HepG2 (cell line): Measurements from ENCODE around the gene PIKFYVE. TPM values are rescaled to one million over a fixed set of nuclear protein-coding genes. Genes with fewer than 3 reads are reported as not detected.

Experiments used
- CEBPB ChIP-seq: IDR thresholded peaks from 2 replicates; pipeline ENCODE4 v1.6.1; 2011; ENCODE audit warnings: low read depth, low read length, improper control_type of control experiment, borderline replicate concordance
- DNMT1 ChIP-seq: sonication (generic); formaldehyde crosslinking; IDR thresholded peaks from 2 replicates; pipeline ENCODE4 v1.5.1; 2020; ENCODE audit warnings: mild to moderate bottlenecking, missing genetic modification reagents
- MAFF ChIP-seq: IDR thresholded peaks from 2 replicates; pipeline ENCODE4 v1.6.1; 2011; ENCODE audit warnings: low read depth, low read length, improper control_type of control experiment
- SNAI1 ChIP-seq: sonication (generic); formaldehyde crosslinking; IDR thresholded peaks from 2 replicates; pipeline ENCODE4 v1.5.0; 2020; ENCODE audit warnings: mild to moderate bottlenecking, missing genetic modification reagents, borderline replicate concordance
- ZBTB1 ChIP-seq: sonication (generic); formaldehyde crosslinking; IDR thresholded peaks from 2 replicates; pipeline ENCODE4 v1.4.0; 2020; ENCODE audit warnings: missing genetic modification reagents, borderline replicate concordance
- ZBTB20 ChIP-seq: sonication (generic); formaldehyde crosslinking; IDR thresholded peaks from 2 replicates; pipeline ENCODE4 v1.8.1; 2023; ENCODE audit warnings: missing genetic modification reagents, low read depth, mild to moderate bottlenecking, borderline replicate concordance
- ZNF230 ChIP-seq: sonication (generic); formaldehyde crosslinking; IDR thresholded peaks from 2 replicates; pipeline ENCODE4 v1.4.0; 2020; ENCODE audit warnings: mild to moderate bottlenecking, missing genetic modification reagents
- ZNF251 ChIP-seq: sonication (generic); formaldehyde crosslinking; IDR thresholded peaks from 2 replicates; pipeline ENCODE4 v1.9.0; 2021; ENCODE audit warnings: mild to moderate bottlenecking, missing genetic modification reagents
- ZNF264 ChIP-seq: sonication (generic); formaldehyde crosslinking; IDR thresholded peaks from 2 replicates; pipeline ENCODE4 v1.4.0; 2020; ENCODE audit warnings: missing genetic modification reagents
- ZNF337 ChIP-seq: sonication (generic); formaldehyde crosslinking; IDR thresholded peaks from 2 replicates; pipeline ENCODE4 v1.5.1; 2020; ENCODE audit warnings: missing genetic modification reagents, low read depth, mild to moderate bottlenecking, borderline replicate concordance
- ZNF432 ChIP-seq: sonication (generic); formaldehyde crosslinking; IDR thresholded peaks from 2 replicates; pipeline ENCODE4 v1.5.0; 2020; ENCODE audit warnings: missing genetic modification reagents, mild to moderate bottlenecking, borderline replicate concordance
- ZNF460 ChIP-seq: sonication (generic); formaldehyde crosslinking; IDR thresholded peaks from 2 replicates; pipeline ENCODE4 v1.5.1; 2020; ENCODE audit warnings: missing genetic modification reagents, mild to moderate bottlenecking, borderline replicate concordance
- ZNF501 ChIP-seq: sonication (generic); formaldehyde crosslinking; IDR thresholded peaks from 2 replicates; pipeline ENCODE4 v1.5.1; 2020; ENCODE audit warnings: mild to moderate bottlenecking, moderate library complexity, missing genetic modification reagents
- ZNF607 ChIP-seq: sonication (generic); formaldehyde crosslinking; IDR thresholded peaks from 2 replicates; pipeline ENCODE4 v1.5.1; 2020; ENCODE audit warnings: missing genetic modification reagents, mild to moderate bottlenecking, borderline replicate concordance
- ZNF616 ChIP-seq: sonication (generic); formaldehyde crosslinking; IDR thresholded peaks from 2 replicates; pipeline ENCODE4 v1.5.0; 2020; ENCODE audit warnings: low read depth, mild to moderate bottlenecking, missing genetic modification reagents
- ZNF660 ChIP-seq: sonication (generic); formaldehyde crosslinking; IDR thresholded peaks from 2 replicates; pipeline ENCODE4 v1.5.1; 2020; ENCODE audit warnings: mild to moderate bottlenecking, low read depth, missing genetic modification reagents, borderline replicate concordance
- ZNF678 ChIP-seq: sonication (generic); formaldehyde crosslinking; IDR thresholded peaks from 2 replicates; pipeline ENCODE4 v1.4.0; 2020; ENCODE audit warnings: mild to moderate bottlenecking, missing genetic modification reagents
- ZNF747 ChIP-seq: sonication (generic); formaldehyde crosslinking; IDR thresholded peaks from 2 replicates; pipeline ENCODE4 v1.8.1; 2023; ENCODE audit warnings: missing genetic modification reagents, mild to moderate bottlenecking, borderline replicate concordance
- polyA plus RNA-seq, 8 experiments: library from polyadenylated mRNA; depleted of rRNA in 3 of 8; stranded (reverse) in 7 of 8; unstranded in 1 of 8; fragments of >200 nt; fragmentation: Illumina TruSeq in 4 of 8; extraction: Trizol in 4 of 8; gene quantifications; 2 replicates each; pipeline versions ENCODE4 v1.2.1 to v1.2.3, GENCODE V29; 2011 to 2016; ENCODE audit warnings: low read depth in 4 of 8, missing spikeins in 1 of 8, mixed read lengths in 1 of 8; ENCODE audit not compliant: insufficient read depth in 1 of 8
- total RNA-seq, 5 experiments: library from RNA; depleted of rRNA; stranded (reverse); fragments of >200 nt; fragmentation: Illumina TruSeq; extraction: Trizol; gene quantifications; 2 replicates each; pipeline ENCODE4 v1.2.3, GENCODE V29; 2016; ENCODE audit warnings: low read depth in 1 of 5
- TF ChIP-seq, protein P1 (sequence below): sonication (generic); formaldehyde crosslinking; IDR thresholded peaks from 2 replicates; pipeline ENCODE4 v1.4.0; 2020; ENCODE audit warnings: missing genetic modification reagents, borderline replicate concordance
- TF ChIP-seq, protein P2 (sequence below): sonication (generic); formaldehyde crosslinking; IDR thresholded peaks from 2 replicates; pipeline ENCODE4 v1.8.1; 2023; ENCODE audit warnings: mild to moderate bottlenecking, missing genetic modification reagents, borderline replicate concordance
- TF ChIP-seq, protein P3 (sequence below): sonication (generic); formaldehyde crosslinking; IDR thresholded peaks from 2 replicates; pipeline ENCODE4 v1.8.0; 2022; ENCODE audit warnings: missing genetic modification reagents, low read depth, mild to moderate bottlenecking, borderline replicate concordance
- TF ChIP-seq, protein P4 (sequence below): sonication (generic); formaldehyde crosslinking; conservative IDR thresholded peaks from 2 replicates; pipeline ENCODE4 v1.4.0; 2020; ENCODE audit warnings: mild to moderate bottlenecking, missing genetic modification reagents, moderate library complexity

PIKFYVE gene
- total and polyA plus RNA-seq, 2 of the 13 experiments (the other 11 are each of a cell fraction or from before 2014, with no cell fraction given): 20.2 to 21.7 TPM

DNA sequence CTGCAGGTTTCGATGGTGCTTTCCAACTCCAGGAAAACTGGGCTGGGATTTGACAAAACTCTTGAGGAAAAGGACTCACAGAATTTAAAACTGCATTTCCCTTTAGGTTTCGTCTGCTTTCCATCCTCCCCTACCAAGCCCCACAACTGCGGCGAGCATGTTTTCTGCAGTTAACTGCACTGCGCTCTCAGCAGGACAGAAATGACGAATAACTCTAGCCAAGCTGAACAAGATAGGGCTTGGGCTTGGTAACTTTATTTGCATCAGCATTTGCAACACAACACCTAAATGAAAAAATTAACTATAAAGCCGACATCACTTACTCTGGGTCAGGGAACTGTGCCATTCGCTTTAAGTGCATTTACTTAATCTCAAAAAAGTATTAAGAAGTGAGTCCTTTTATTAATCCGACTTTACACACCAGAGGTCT is 669 bp upstream of the PIKFYVE start (continued):
- TF ChIP-seq, protein P1, sequence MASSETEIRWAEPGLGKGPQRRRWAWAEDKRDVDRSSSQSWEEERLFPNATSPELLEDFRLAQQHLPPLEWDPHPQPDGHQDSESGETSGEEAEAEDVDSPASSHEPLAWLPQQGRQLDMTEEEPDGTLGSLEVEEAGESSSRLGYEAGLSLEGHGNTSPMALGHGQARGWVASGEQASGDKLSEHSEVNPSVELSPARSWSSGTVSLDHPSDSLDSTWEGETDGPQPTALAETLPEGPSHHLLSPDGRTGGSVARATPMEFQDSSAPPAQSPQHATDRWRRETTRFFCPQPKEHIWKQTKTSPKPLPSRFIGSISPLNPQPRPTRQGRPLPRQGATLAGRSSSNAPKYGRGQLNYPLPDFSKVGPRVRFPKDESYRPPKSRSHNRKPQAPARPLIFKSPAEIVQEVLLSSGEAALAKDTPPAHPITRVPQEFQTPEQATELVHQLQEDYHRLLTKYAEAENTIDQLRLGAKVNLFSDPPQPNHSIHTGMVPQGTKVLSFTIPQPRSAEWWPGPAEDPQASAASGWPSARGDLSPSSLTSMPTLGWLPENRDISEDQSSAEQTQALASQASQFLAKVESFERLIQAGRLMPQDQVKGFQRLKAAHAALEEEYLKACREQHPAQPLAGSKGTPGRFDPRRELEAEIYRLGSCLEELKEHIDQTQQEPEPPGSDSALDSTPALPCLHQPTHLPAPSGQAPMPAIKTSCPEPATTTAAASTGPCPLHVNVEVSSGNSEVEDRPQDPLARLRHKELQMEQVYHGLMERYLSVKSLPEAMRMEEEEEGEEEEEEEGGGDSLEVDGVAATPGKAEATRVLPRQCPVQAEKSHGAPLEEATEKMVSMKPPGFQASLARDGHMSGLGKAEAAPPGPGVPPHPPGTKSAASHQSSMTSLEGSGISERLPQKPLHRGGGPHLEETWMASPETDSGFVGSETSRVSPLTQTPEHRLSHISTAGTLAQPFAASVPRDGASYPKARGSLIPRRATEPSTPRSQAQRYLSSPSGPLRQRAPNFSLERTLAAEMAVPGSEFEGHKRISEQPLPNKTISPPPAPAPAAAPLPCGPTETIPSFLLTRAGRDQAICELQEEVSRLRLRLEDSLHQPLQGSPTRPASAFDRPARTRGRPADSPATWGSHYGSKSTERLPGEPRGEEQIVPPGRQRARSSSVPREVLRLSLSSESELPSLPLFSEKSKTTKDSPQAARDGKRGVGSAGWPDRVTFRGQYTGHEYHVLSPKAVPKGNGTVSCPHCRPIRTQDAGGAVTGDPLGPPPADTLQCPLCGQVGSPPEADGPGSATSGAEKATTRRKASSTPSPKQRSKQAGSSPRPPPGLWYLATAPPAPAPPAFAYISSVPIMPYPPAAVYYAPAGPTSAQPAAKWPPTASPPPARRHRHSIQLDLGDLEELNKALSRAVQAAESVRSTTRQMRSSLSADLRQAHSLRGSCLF: no peak
- no peak for TF ChIP-seq ZNF616 (CRISPR knock-in tag)
- TF ChIP-seq ZNF747 (CRISPR knock-in tag): no peak
- no peak for TF ChIP-seq ZNF337 (CRISPR knock-in tag)
- no peak for TF ChIP-seq ZNF264 (CRISPR knock-in tag)
- no peak for TF ChIP-seq ZNF607 (CRISPR knock-in tag)
- no peak for TF ChIP-seq ZNF251 (CRISPR knock-in tag)
- no peak for TF ChIP-seq ZBTB20 (CRISPR knock-in tag)
- no peak for TF ChIP-seq CEBPB
- TF ChIP-seq, protein P2, sequence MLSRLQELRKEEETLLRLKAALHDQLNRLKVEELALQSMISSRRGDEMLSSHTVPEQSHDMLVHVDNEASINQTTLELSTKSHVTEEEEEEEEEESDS: no peak
- 0 out of 2 replicates have a peak, but pooled peaks have one; percentile 48 for TF ChIP-seq SNAI1 (CRISPR knock-in tag)
- no peak for TF ChIP-seq MAFF
- peak; percentile 4; the same call in 1 of the 2 replicates for TF ChIP-seq ZNF501
- no peak for TF ChIP-seq ZNF230 (CRISPR knock-in tag)
- TF ChIP-seq, protein P3, sequence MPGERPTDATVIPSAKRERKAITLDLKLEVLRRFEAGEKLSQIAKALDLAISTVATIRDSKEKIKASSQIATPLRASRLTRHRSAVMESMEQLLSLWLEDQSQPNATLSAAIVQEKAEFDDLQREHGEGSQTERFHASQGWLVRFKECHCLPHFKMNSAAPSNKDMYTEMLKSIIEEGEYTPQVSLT: peak; percentile 8; the same call in 1 of the 2 replicates
- no peak for TF ChIP-seq ZNF678 (CRISPR knock-in tag)
- TF ChIP-seq ZNF660: no peak
- TF ChIP-seq, protein P4, sequence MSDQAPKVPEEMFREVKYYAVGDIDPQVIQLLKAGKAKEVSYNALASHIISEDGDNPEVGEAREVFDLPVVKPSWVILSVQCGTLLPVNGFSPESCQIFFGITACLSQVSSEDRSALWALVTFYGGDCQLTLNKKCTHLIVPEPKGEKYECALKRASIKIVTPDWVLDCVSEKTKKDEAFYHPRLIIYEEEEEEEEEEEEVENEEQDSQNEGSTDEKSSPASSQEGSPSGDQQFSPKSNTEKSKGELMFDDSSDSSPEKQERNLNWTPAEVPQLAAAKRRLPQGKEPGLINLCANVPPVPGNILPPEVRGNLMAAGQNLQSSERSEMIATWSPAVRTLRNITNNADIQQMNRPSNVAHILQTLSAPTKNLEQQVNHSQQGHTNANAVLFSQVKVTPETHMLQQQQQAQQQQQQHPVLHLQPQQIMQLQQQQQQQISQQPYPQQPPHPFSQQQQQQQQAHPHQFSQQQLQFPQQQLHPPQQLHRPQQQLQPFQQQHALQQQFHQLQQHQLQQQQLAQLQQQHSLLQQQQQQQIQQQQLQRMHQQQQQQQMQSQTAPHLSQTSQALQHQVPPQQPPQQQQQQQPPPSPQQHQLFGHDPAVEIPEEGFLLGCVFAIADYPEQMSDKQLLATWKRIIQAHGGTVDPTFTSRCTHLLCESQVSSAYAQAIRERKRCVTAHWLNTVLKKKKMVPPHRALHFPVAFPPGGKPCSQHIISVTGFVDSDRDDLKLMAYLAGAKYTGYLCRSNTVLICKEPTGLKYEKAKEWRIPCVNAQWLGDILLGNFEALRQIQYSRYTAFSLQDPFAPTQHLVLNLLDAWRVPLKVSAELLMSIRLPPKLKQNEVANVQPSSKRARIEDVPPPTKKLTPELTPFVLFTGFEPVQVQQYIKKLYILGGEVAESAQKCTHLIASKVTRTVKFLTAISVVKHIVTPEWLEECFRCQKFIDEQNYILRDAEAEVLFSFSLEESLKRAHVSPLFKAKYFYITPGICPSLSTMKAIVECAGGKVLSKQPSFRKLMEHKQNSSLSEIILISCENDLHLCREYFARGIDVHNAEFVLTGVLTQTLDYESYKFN (CRISPR knock-in tag): no peak
- no peak for TF ChIP-seq ZNF460
- TF ChIP-seq ZNF432 (CRISPR knock-in tag): no peak
- TF ChIP-seq DNMT1 (CRISPR knock-in tag): no peak
- TF ChIP-seq ZBTB1: no peak
